ENCODE measurements around the gene RPS15A. TPM values are rescaled to one million over a fixed set of nuclear protein-coding genes. Genes with fewer than 3 reads are reported as not detected.

Gene RPS15A
- 1,627 TPM for total RNA-seq (ENCODE audit: unreplicated experiment)
- long read RNA-seq, transcript RPS15A-201 (5 exons, 2,203 nt) = minor isoform, 93 of 2,077 reads
- long read RNA-seq, transcript RPS15A-210 (4 exons, 418 nt) = minor isoform, 5 of 2,077 reads
- long read RNA-seq, transcript RPS15A-212 (6 exons, 589 nt) = minor isoform, 5 of 2,077 reads
- long read RNA-seq, transcript RPS15A-203 (5 exons, 525 nt) = major isoform, 1,525 of 2,077 reads
- long read RNA-seq, partial matches to known transcripts = 437 of 2,077 reads
- long read RNA-seq, other reads (novel, unspliced or antisense) = 9 of 2,077 reads

- no peak for TF ChIP-seq CTCF (IDR thresholded peaks at IDR 0.05; ENCODE audit: unreplicated experiment)
- Mint-ChIP-seq H3K27me3 (ENCODE audit: unreplicated experiment) (no peaks in the 10 kb centered on the region), H3K4me1 (ENCODE audit: unreplicated experiment) (peaks cover 37% of the 10 kb centered on the region), H3K36me3 (ENCODE audit: low read depth, unreplicated experiment) (peaks cover 49% of the 10 kb centered on the region), H3K4me3 (ENCODE audit: unreplicated experiment) (peak within 1 kb of the TSS; percentile 97), H3K27ac (ENCODE audit: unreplicated experiment) (peak within 1 kb of the TSS; percentile 83), H3K9me3 (ENCODE audit: unreplicated experiment) (no peaks in the 10 kb centered on the region)
- peak; percentile 83 for DNase-seq (ENCODE audit: low spot score)
These were observed at the start of gene RPS15A for GRCh38 chr16:18789850-18790706. TSS of gene RPS15A (minus strand) at chr16:18790334. CDS start at chr16:18789113, 1,221 bp downstream.

DNA sequence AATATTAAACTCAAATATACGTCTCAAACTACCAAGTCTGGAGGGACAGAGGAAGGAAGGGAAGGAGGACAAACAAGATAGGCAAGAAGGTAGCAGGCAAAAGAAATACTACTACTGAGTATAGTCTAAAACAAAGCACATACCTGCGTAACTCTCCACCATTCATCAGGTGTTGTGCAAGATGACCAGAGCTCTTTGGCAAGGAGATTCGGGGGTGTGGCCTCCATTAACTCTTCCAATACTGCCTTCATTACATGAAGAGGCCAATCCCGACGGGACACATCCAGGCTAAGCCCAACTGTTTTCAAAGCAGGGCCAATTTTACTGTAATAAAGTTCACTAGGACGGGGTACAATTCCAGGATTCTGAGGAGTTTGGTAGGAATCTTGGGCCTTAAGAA, 49.4 kb upstream of the RPS15A start:
- H3K27ac Mint-ChIP-seq (ENCODE audit: unreplicated experiment) = no peak overlapping the region
- no peaks in the 10 kb centered on the region for H3K27me3 Mint-ChIP-seq (ENCODE audit: unreplicated experiment)
- no peak for DNase-seq (ENCODE audit: low spot score)
- H3K4me3 Mint-ChIP-seq (ENCODE audit: unreplicated experiment) = no peak overlapping the region
- peaks cover 48% of the 10 kb centered on the region for H3K36me3 Mint-ChIP-seq (ENCODE audit: low read depth, unreplicated experiment)
- H3K9me3 Mint-ChIP-seq (ENCODE audit: unreplicated experiment) = no peaks in the 10 kb centered on the region
- TF ChIP-seq CTCF (IDR thresholded peaks at IDR 0.05; ENCODE audit: unreplicated experiment) = no peak
- H3K4me1 Mint-ChIP-seq (ENCODE audit: unreplicated experiment) = no peaks in the 10 kb centered on the region

DNA sequence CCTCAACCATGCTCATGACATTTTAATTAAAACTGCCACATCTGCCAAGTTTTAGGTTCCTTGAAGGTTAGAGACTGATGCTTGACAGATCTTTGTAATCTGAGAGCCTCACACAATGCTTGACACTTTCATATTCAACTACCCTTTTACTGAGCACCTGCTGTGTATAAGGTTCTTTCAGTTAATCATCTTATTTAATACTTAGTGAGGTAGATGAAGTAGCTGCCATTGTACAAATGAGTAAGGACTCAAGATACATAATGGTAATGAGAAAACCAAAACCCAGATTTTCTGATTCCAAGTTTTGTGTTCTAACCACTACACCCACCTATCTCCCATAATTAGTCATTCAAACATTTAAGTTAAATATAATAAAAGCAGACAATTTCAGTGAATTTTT, 46.6 kb upstream of the RPS15A start:
- Mint-ChIP-seq H3K27me3 (ENCODE audit: unreplicated experiment) (no peaks in the 10 kb centered on the region), H3K36me3 (ENCODE audit: low read depth, unreplicated experiment) (peaks cover 41% of the 10 kb centered on the region), H3K4me3 (ENCODE audit: unreplicated experiment) (no peak overlapping the region), H3K4me1 (ENCODE audit: unreplicated experiment) (no peaks in the 10 kb centered on the region), H3K27ac (ENCODE audit: unreplicated experiment) (no peak overlapping the region), H3K9me3 (ENCODE audit: unreplicated experiment) (no peaks in the 10 kb centered on the region)
- no peak for DNase-seq (ENCODE audit: low spot score)
- no peak for TF ChIP-seq CTCF (IDR thresholded peaks at IDR 0.05; ENCODE audit: unreplicated experiment)

DNA sequence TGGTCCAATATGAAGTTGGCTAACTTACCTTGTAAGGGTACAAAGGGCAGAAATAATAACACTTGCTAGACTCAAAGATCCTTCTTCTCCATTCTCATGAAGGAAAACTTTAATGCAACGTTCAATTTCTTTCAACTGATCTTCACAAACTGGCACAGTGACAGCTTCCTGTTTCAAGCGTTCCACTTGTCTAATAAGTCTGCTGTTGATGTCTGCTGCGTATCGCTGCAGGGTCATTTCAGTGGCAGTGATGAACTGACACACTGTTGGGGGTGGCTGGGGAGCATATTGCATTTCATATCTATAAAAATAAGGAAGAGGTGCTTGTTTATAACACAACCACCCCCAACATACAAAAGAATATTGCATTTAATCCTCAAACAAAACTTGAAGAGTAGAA, 44.7 kb upstream of the RPS15A start:
- Mint-ChIP-seq H3K9me3 (ENCODE audit: unreplicated experiment) (no peaks in the 10 kb centered on the region), H3K27ac (ENCODE audit: unreplicated experiment) (no peak overlapping the region), H3K27me3 (ENCODE audit: unreplicated experiment) (no peaks in the 10 kb centered on the region), H3K4me3 (ENCODE audit: unreplicated experiment) (no peak overlapping the region), H3K4me1 (ENCODE audit: unreplicated experiment) (no peaks in the 10 kb centered on the region), H3K36me3 (ENCODE audit: low read depth, unreplicated experiment) (peaks cover 37% of the 10 kb centered on the region)
- DNase-seq (ENCODE audit: low spot score) = no peak
- no peak for TF ChIP-seq CTCF (IDR thresholded peaks at IDR 0.05; ENCODE audit: unreplicated experiment)
